Loucy (cell line): Measurements from ENCODE around the gene PGR.

Experiments used
- H2AFZ ChIP-seq: fragments of 200-600 bp; sonication (generic); 2 replicates; pipeline ENCODE4 v1.6.0; 2016; ENCODE audit warnings: antibody characterized with exemption, mild to moderate bottlenecking, low read length, moderate library complexity
- H3F3A ChIP-seq: fragments of 200-600 bp; 2 replicates; pipeline ENCODE4 v1.6.0; 2016; ENCODE audit warnings: antibody characterized with exemption, low read depth, mild to moderate bottlenecking
- H3K27me3 ChIP-seq: fragments of 200-600 bp; sonication (generic); 2 replicates; pipeline ENCODE4 v1.6.1; 2014; ENCODE audit warnings: low read length, mild to moderate bottlenecking; ENCODE audit not compliant: insufficient read depth, poor library complexity, severe bottlenecking
- H3K36me3 ChIP-seq: fragments of 200-600 bp; sonication (generic); 2 replicates; pipeline ENCODE4 v1.6.1; 2016; ENCODE audit warnings: low read length; ENCODE audit not compliant: insufficient read depth
- H3K4me1 ChIP-seq: fragments of 200-600 bp; sonication (generic); 2 replicates; pipeline ENCODE4 v1.5.1; 2014; ENCODE audit warnings: low read length, mild to moderate bottlenecking; ENCODE audit not compliant: insufficient read depth, poor library complexity, severe bottlenecking
- H3K4me2 ChIP-seq: fragments of 200-600 bp; sonication (generic); 2 replicates; pipeline ENCODE4 v1.6.0; 2014; ENCODE audit warnings: antibody characterized with exemption, low read length, low read depth, mild to moderate bottlenecking; ENCODE audit not compliant: poor library complexity, severe bottlenecking
- H3K4me3 ChIP-seq: fragments of 200-600 bp; sonication (generic); 2 replicates; pipeline ENCODE4 v1.5.1; 2014; ENCODE audit warnings: low read length, mild to moderate bottlenecking, mixed read lengths; ENCODE audit not compliant: poor library complexity, severe bottlenecking
- H3K79me2 ChIP-seq: fragments of 200-600 bp; sonication (generic); 2 replicates; pipeline ENCODE4 v1.6.1; 2014; ENCODE audit warnings: low read length; ENCODE audit not compliant: insufficient read depth
- H3K9ac ChIP-seq: fragments of 200-600 bp; sonication (generic); 2 replicates; pipeline ENCODE4 v1.6.0; 2014; ENCODE audit warnings: mild to moderate bottlenecking, low read depth, low read length, moderate library complexity; ENCODE audit not compliant: poor library complexity, severe bottlenecking
- H3K9me2 ChIP-seq: fragments of 200-600 bp; sonication (generic); replicated peaks from 2 replicates; pipeline ENCODE4 v1.6.1; 2016; ENCODE audit warnings: low read depth, low read length, mixed read lengths
- H3K9me3 ChIP-seq: fragments of 200-600 bp; sonication (generic); 2 replicates; pipeline ENCODE4 v1.6.1; 2014; ENCODE audit warnings: mild to moderate bottlenecking, antibody characterized with exemption, low read length, low read depth; ENCODE audit not compliant: insufficient read depth
- H4K20me1 ChIP-seq: fragments of 200-600 bp; sonication (generic); 2 replicates; pipeline ENCODE4 v1.6.0; 2014; ENCODE audit warnings: antibody characterized with exemption, low read length, mild to moderate bottlenecking; ENCODE audit not compliant: insufficient read depth, poor library complexity, severe bottlenecking
- CTCF ChIP-seq: fragments of 200-600 bp; sonication (generic); conservative IDR thresholded peaks from 2 replicates; pipeline ENCODE4 v1.5.1; 2014; ENCODE audit warnings: mild to moderate bottlenecking, antibody characterized with exemption, low read length
- EZH2phosphoT487 ChIP-seq: fragments of 200-600 bp; IDR thresholded peaks from 2 replicates; pipeline ENCODE4 v1.6.1; 2018; ENCODE audit warnings: antibody characterized with exemption, mild to moderate bottlenecking, moderate library complexity, borderline replicate concordance

PGR gene

GRCh38 chr11:101129203-101129943 is at the start of gene PGR:
TSS of gene PGR (minus strand) at chr11:101129813. CDS start at chr11:101129070, 743 bp downstream.
- no peak within 1 kb of the TSS for H3K9ac ChIP-seq
- no peaks in the 10 kb centered on the region for H4K20me1 ChIP-seq
- no peak within 1 kb of the TSS for H3K4me3 ChIP-seq
- no peaks in the 10 kb centered on the region for H3K9me2 ChIP-seq
- no peaks in the 10 kb centered on the region for H3K4me1 ChIP-seq
- no peak for TF ChIP-seq CTCF
- TF ChIP-seq EZH2phosphoT487: no peak
- H3K79me2 ChIP-seq: no peaks in the 10 kb centered on the region
- H2AFZ ChIP-seq: no peak within 1 kb of the TSS
- no peaks in the 10 kb centered on the region for H3K9me3 ChIP-seq
- no peak within 1 kb of the TSS for H3K4me2 ChIP-seq
- H3K36me3 ChIP-seq: no peaks in the 10 kb centered on the region
- no peaks in the 10 kb centered on the region for H3F3A ChIP-seq
- H3K27me3 ChIP-seq: no peaks in the 10 kb centered on the region

GRCh38 chr11:101176381-101176780 is 46.8 kb upstream of the PGR start:
- H3K4me3 ChIP-seq: no peak overlapping the region
- H3K27me3 ChIP-seq: no peaks in the 10 kb centered on the region
- H4K20me1 ChIP-seq: no peaks in the 10 kb centered on the region
- H3K4me1 ChIP-seq: no peaks in the 10 kb centered on the region
- no peaks in the 10 kb centered on the region for H3F3A ChIP-seq
- no peak overlapping the region for H2AFZ ChIP-seq
- TF ChIP-seq EZH2phosphoT487 (no peak), CTCF (no peak)
- H3K9me3 ChIP-seq: no peaks in the 10 kb centered on the region
- no peaks in the 10 kb centered on the region for H3K36me3 ChIP-seq
- H3K9ac ChIP-seq: no peak overlapping the region
- no peaks in the 10 kb centered on the region for H3K9me2 ChIP-seq
- no peaks in the 10 kb centered on the region for H3K79me2 ChIP-seq
- no peak overlapping the region for H3K4me2 ChIP-seq

- Histone ChIP-seq H3K36me3 (no peaks in the 10 kb centered on the region), H3F3A (no peaks in the 10 kb centered on the region), H3K27me3 (no peaks in the 10 kb centered on the region), H3K4me3 (no peak overlapping the region), H3K4me1 (no peaks in the 10 kb centered on the region), H3K9ac (no peak overlapping the region), H3K9me3 (peaks cover under 1% of the 10 kb centered on the region; the same call in 1 of the 2 replicates), H3K79me2 (no peaks in the 10 kb centered on the region), H2AFZ (no peak overlapping the region), H3K9me2 (no peaks in the 10 kb centered on the region), H4K20me1 (no peaks in the 10 kb centered on the region), H3K4me2 (no peak overlapping the region)
- TF ChIP-seq EZH2phosphoT487: no peak
- TF ChIP-seq CTCF: no peak
Measured at GRCh38 chr11:101169944-101170343, 40.3 kb upstream of the PGR start.
